Mucosa of stomach (tissue), 1 donor: ENCODE measurements around the gene ZMYND15.

ENCODE experiments used
- H3K27me3 ChIP-seq: one replicate; pipeline ENCODE4 v1.7.0; 2013; ENCODE audit warnings: mild to moderate bottlenecking, low read length; ENCODE audit not compliant: control insufficient read depth, insufficient read depth
- H3K36me3 ChIP-seq: one replicate; pipeline ENCODE4 v1.7.0; 2013; ENCODE audit warnings: low read length; ENCODE audit not compliant: control insufficient read depth, insufficient read depth
- H3K4me1 ChIP-seq: one replicate; pipeline ENCODE4 v1.7.0; 2013; ENCODE audit warnings: mild to moderate bottlenecking, low read length; ENCODE audit not compliant: control insufficient read depth, insufficient read depth
- H3K4me3 ChIP-seq: one replicate; pipeline ENCODE4 v1.7.0; 2013; ENCODE audit warnings: low read length
- H3K9ac ChIP-seq: one replicate; pipeline ENCODE4 v1.7.0; 2013; ENCODE audit warnings: mild to moderate bottlenecking, low read length, moderate library complexity
- H3K9me3 ChIP-seq: one replicate; pipeline ENCODE4 v1.7.0; 2013; ENCODE audit warnings: mild to moderate bottlenecking, low read length, moderate library complexity; ENCODE audit not compliant: control insufficient read depth
- donor health status: Pancreatic carcinoma.

The ZMYND15 gene

DNA sequence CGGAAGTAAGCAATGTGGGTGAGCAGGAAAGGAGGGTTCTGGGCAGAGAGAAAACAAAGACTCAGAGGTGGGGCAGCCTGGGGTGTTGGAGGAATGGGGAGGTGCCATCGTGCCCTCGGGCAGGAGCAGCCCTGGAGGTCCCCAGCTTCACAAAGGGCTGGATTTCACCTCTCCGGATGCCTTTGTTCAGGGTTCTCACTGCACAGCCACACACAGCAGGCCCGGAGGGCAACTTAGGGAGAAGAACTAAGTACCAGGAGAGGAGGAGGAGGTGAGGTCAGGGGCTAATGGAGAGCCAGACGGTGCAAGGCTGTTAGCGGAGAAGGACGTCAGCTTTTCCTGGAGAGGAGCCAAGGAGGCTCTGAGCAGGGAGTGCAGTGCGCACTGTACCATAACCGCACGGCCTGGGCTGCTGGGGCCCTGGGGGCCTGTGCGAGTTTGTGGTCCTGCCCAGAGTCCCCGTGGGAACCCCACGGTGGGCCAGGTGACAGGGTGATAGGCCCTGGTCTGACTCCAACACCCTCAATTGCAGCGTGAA is 19.9 kb upstream of the ZMYND15 start:
- no peaks in the 10 kb centered on the region for H3K9me3 ChIP-seq
- H3K4me1 ChIP-seq = peaks cover 41% of the 10 kb centered on the region
- H3K4me3 ChIP-seq = no peak overlapping the region
- no peaks in the 10 kb centered on the region for H3K27me3 ChIP-seq
- no peak overlapping the region for H3K9ac ChIP-seq
- no peaks in the 10 kb centered on the region for H3K36me3 ChIP-seq

DNA sequence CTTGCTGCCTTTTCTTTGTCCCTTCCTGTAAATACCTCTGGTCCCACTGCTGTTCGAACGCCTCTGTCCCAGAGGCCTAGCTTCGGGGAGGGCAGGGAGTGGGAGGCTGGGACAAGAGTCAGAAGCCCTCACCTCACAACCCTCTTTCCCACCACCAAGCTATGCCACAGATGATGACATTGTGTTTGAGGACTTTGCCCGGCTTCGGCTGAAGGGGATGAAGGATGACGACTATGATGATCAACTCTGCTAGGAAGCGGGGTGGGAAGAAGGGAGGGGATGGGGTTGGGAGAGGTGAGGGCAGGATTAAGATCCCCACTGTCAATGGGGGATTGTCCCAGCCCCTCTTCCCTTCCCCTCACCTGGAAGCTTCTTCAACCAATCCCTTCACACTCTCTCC is 18.8 kb upstream of the ZMYND15 start:
- Histone ChIP-seq H3K36me3 (no peaks in the 10 kb centered on the region), H3K4me3 (no peak overlapping the region), H3K9ac (no peak overlapping the region), H3K9me3 (no peaks in the 10 kb centered on the region), H3K27me3 (no peaks in the 10 kb centered on the region), H3K4me1 (peaks cover 34% of the 10 kb centered on the region)

DNA sequence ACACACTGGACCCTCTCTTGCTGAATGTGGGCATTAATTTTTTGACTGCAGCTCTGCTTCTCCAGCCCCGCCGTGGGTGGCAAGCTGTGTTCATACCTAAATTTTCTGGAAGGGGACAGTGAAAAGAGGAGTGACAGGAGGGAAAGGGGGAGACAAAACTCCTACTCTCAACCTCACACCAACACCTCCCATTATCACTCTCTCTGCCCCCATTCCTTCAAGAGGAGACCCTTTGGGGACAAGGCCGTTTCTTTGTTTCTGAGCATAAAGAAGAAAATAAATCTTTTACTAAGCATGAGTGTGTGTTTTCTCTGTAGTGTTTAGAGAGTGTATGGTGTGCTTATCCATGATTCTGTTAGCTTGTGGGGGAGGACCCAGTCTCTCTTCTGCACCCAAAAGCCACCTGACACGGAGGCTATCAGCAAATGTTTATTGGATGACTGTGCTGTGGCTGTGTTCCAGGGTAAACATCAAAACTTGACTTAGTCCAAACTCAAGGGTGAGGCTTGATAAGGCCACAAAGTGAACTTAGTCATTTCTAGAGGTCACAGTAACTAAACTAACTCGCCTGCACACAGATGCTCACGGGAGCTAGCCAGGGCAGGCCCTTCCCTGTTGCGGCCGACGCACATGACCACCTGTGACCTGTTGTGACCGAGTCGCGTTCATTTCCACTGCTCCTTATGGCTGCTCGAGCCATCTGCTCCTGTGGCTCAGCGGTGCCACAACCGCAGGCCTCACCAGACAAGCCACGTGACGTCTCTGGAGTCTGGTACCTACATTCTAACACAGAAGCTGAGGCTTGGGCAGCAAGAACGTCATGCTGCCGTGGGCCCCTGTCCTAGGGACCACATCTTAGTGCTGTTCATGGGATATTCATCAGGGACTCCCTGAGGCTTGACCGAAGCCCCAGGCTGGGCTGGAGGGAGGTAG is 18.2 kb upstream of the ZMYND15 start:
- peaks cover 36% of the 10 kb centered on the region for H3K4me1 ChIP-seq
- H3K36me3 ChIP-seq = no peaks in the 10 kb centered on the region
- peak overlapping the region; percentile 35 for H3K9ac ChIP-seq
- H3K9me3 ChIP-seq = no peaks in the 10 kb centered on the region
- no peak overlapping the region for H3K4me3 ChIP-seq
- no peaks in the 10 kb centered on the region for H3K27me3 ChIP-seq

DNA sequence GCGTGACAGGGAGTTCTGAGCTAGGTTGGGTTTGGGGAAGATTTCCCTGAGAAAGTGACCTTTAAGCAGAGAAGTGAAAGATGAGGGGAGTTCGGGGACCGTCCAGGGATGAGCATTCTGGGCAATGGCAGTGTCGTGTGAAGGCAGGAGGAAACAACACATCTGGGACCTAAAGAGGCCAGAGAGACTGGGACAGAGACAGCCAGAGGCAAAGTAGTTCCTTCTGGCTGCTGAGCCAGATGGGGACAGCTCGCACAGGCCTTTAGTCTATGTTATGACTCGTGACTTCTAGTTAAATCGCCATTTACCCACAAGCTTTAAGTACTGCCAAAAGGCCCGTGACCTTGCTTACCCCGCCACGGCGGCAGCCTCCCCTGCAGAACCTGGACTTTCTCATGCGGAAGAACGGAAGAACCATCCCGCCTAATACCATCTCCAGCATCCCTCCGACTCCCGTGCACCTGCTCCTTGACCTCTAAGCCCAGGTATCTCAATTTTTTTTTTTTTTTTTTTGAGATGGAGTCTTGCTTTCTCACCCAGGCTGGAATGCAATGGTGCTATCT is 16.9 kb upstream of the ZMYND15 start:
- Histone ChIP-seq H3K9ac (no peak overlapping the region), H3K4me3 (no peak overlapping the region), H3K27me3 (no peaks in the 10 kb centered on the region), H3K4me1 (peaks cover 41% of the 10 kb centered on the region), H3K36me3 (no peaks in the 10 kb centered on the region), H3K9me3 (no peaks in the 10 kb centered on the region)

DNA sequence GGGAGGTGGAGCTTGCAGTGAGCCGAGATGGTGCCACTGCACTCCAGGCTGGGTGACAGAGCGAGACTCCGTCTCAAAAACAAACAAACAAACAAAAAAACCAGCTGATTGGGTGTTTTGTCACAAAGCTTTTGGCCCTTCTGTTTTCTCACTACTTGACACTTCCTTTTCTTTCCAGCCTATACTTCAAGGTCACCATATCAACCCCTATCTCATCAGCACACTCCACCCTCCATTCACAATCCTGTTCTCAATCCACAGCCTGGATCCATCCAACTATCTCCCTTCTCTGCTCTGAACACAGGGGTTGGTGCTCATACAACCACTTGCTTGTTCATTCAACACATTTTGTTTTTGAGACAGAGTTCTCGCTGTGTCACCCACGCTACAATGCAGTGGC is 15.0 kb upstream of the ZMYND15 start:
- Histone ChIP-seq H3K9me3 (no peaks in the 10 kb centered on the region), H3K4me1 (peaks cover 40% of the 10 kb centered on the region), H3K4me3 (no peak overlapping the region)

DNA sequence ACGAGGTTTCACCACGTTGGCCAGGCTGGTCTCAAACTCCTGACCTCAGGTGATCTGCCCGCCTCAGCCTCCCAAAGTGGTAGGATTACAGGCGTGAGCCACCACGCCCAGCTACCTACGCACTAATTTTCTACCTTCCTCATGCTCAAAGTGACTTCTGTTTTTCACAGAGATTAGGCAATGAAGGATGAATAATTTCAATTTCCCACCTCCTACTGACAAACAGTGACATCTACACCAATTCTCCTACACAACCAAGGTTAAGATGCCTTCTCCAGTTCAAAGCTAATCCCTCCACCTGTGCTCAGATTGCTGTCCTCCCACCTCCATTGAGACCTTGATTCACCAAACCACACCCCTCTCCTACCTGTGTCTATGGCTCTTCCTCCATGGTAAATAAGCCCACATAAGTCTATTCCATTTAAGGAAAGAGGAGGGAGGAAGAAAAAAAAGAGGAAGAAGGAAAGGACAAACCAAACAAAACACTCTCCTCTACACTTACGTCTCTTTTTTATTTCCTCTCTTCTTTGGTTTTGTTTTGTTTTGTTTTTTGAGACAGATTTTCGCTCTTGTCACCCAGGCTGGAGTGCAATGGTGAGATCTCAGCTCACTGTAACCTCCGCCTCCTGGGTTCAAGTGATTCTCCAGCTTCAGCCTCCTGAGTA is 13.9 kb upstream of the ZMYND15 start:
- Histone ChIP-seq H3K4me1 (peaks cover 29% of the 10 kb centered on the region), H3K4me3 (no peak overlapping the region), H3K9me3 (no peaks in the 10 kb centered on the region), H3K27me3 (no peaks in the 10 kb centered on the region), H3K36me3 (no peaks in the 10 kb centered on the region), H3K9ac (no peak overlapping the region)

More for the DNA sequence above, 15.0 kb upstream of the ZMYND15 start:
- Histone ChIP-seq H3K27me3 (no peaks in the 10 kb centered on the region), H3K36me3 (no peaks in the 10 kb centered on the region), H3K9ac (no peak overlapping the region)

DNA sequence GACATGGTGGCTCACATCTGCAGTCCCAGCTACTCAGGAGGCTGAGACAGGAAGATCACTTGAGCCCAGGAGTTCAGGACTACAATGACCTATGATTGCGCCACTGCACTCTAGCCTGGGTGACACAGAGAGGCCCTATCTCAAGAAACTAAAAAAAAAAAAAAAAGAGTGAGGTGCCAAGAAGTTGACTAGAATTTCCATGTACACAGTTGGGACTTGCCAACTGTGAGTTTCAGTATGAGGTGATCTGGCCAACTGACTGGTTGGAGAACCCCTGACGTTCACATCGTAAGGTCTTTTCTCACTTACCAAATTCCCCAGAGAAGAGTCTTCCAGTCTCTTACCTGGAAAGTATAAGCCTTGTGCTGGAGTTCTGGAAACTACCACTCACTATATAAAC is 11.5 kb upstream of the ZMYND15 start:
- Histone ChIP-seq H3K9me3 (no peaks in the 10 kb centered on the region), H3K4me1 (peaks cover 21% of the 10 kb centered on the region), H3K36me3 (no peaks in the 10 kb centered on the region), H3K9ac (peak overlapping the region; percentile 36), H3K4me3 (no peak overlapping the region), H3K27me3 (no peaks in the 10 kb centered on the region)

DNA sequence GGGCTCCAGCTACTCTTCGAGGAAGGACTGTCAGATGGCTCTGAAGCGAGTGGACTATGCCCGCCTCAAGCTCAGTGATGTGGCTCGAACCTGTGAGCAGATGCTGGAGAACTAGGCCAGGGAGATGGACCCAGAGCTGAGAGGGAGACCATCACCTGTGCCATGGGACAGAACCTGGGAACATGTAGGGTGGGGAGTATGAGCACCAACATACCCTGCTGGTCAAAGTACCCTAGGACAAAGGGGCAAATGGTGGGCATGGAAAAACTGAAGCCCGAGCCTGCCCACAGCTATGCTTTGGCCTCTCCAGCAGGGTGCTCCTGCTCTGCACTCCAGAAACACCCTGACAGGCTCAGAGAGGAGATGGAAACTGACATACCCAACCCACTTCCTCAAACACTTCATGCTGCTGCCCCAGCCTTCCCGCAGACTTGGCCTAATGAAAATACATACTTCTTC is 6.5 kb upstream of the ZMYND15 start:
- Histone ChIP-seq H3K9ac (peak overlapping the region; percentile 6), H3K36me3 (peaks cover 7% of the 10 kb centered on the region), H3K4me3 (no peak overlapping the region), H3K4me1 (peaks cover 12% of the 10 kb centered on the region), H3K9me3 (no peaks in the 10 kb centered on the region), H3K27me3 (no peaks in the 10 kb centered on the region)

DNA sequence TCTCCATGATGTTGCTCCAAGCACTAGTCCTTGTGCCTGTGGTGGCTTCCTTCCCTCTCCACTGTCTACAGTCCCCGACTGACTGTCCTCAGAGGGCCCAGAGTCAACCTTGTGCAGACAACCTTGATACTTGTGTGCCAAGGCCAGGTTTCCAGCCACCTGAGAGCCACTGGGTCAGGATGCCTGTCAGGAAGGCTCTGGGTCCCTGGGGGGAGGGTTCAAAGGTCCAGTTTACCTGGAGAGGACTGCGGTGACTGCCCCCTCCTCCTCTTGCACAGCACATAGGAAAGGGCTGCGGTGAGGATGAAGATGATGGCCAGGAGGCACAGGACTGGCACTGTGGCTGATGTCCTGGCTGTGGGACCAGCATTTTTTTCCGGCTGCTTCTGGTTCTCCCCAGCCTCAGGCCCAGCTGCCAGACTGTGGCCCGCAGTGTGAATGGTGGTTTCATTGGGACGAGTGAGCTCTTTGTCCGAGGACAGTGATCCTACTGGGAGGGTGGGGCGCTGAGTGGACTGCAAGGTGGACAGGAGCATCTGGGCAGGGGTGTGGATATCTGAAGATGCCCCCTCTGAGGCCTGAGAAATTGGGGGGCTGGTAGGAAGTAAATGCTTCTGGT is 4.7 kb upstream of the ZMYND15 start:
- no peaks in the 10 kb centered on the region for H3K27me3 ChIP-seq
- no peaks in the 10 kb centered on the region for H3K9me3 ChIP-seq
- H3K4me3 ChIP-seq = no peak overlapping the region
- H3K36me3 ChIP-seq = peaks cover 7% of the 10 kb centered on the region
- H3K4me1 ChIP-seq = peaks cover 17% of the 10 kb centered on the region
- no peak overlapping the region for H3K9ac ChIP-seq

DNA sequence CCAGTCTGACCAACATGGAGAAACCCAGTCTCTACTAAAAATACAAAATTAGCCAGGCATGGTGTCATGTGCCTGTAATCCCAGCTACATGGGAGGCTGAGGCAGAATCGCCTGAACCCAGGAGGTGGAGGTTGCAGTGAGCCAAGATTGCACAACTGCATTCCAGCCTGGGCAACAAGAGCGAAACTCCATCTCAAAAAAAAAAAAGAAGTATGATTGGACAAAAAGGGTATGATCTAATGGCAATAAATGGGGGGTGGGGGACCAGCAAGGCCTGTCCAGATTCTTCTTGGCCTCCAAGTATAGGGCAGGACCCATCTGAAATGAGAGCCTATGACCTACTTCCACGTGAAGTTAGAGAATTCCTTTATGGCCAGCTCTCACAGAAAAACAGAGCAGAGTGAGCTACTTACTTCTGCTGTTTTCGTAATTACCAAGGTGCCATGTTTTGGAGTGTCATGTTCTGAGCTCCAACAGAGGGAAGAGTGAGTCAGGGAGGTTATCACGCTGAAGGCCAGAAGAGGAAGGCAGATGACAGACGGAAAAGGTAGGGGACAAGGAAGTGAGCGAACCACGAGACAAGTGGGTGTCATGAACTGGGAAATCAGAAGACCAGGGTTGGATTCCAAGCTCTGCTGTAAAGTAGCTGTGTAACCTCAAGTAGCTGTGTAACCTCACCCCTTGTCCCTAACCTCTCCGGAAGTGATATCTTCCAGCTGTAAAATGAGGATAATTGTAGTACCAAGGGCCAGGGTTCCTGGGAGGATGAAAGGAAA is 3.6 kb upstream of the ZMYND15 start:
- H3K9me3 ChIP-seq = no peaks in the 10 kb centered on the region
- peaks cover 7% of the 10 kb centered on the region for H3K36me3 ChIP-seq
- no peaks in the 10 kb centered on the region for H3K27me3 ChIP-seq
- no peak overlapping the region for H3K9ac ChIP-seq
- no peak overlapping the region for H3K4me3 ChIP-seq
- peaks cover 17% of the 10 kb centered on the region for H3K4me1 ChIP-seq
